ENCODE measurements around the gene HLA-A. TPM values are rescaled to one million over a fixed set of nuclear protein-coding genes. Genes with fewer than 3 reads are reported as not detected.
"Not testable (repeated sequence)": the region's sequence is repeated elsewhere in the genome, so short reads cannot be mapped to it uniquely, and the experiment has no call there.

Gene HLA-A
- total RNA-seq, 1 donor from 2014 or later = 167 TPM

GRCh38 chr6:29956518-29956917, 14.2 kb downstream of the HLA-A start:
- no peak for DNase-seq (ENCODE audit: low spot score)
- H3K27ac Mint-ChIP-seq (ENCODE audit: unreplicated experiment) = no peak overlapping the region
- peaks cover 2% of the 10 kb centered on the region for H3K27me3 Mint-ChIP-seq (ENCODE audit: unreplicated experiment)
- no peak for TF ChIP-seq CTCF (IDR thresholded peaks at IDR 0.05; ENCODE audit: unreplicated experiment)
- H3K9me3 Mint-ChIP-seq (ENCODE audit: unreplicated experiment) = no peaks in the 10 kb centered on the region
- H3K4me3 Mint-ChIP-seq (ENCODE audit: unreplicated experiment) = no peak overlapping the region
- H3K36me3 Mint-ChIP-seq (ENCODE audit: low read depth, unreplicated experiment) = peaks cover 9% of the 10 kb centered on the region
- H3K4me1 Mint-ChIP-seq (ENCODE audit: unreplicated experiment) = no peaks in the 10 kb centered on the region

GRCh38 chr6:29958046-29958445, 15.7 kb downstream of the HLA-A start:
- H3K27me3 Mint-ChIP-seq (ENCODE audit: unreplicated experiment) = peaks cover 2% of the 10 kb centered on the region
- H3K4me3 Mint-ChIP-seq (ENCODE audit: unreplicated experiment) = no peak overlapping the region
- no peak for DNase-seq (ENCODE audit: low spot score)
- TF ChIP-seq CTCF (IDR thresholded peaks at IDR 0.05; ENCODE audit: unreplicated experiment) = no peak
- peaks cover 13% of the 10 kb centered on the region for H3K4me1 Mint-ChIP-seq (ENCODE audit: unreplicated experiment)
- H3K36me3 Mint-ChIP-seq (ENCODE audit: low read depth, unreplicated experiment) = peaks cover 9% of the 10 kb centered on the region
- H3K9me3 Mint-ChIP-seq (ENCODE audit: unreplicated experiment) = no peaks in the 10 kb centered on the region
- no peak overlapping the region for H3K27ac Mint-ChIP-seq (ENCODE audit: unreplicated experiment)

GRCh38 chr6:29958921-29959320, 16.6 kb downstream of the HLA-A start:
- Mint-ChIP-seq H3K36me3 (ENCODE audit: low read depth, unreplicated experiment) (peaks cover 9% of the 10 kb centered on the region), H3K4me1 (ENCODE audit: unreplicated experiment) (peaks cover 20% of the 10 kb centered on the region), H3K27ac (ENCODE audit: unreplicated experiment) (no peak overlapping the region), H3K27me3 (ENCODE audit: unreplicated experiment) (peaks cover 2% of the 10 kb centered on the region), H3K9me3 (ENCODE audit: unreplicated experiment) (no peaks in the 10 kb centered on the region), H3K4me3 (ENCODE audit: unreplicated experiment) (no peak overlapping the region)
- no peak for TF ChIP-seq CTCF (IDR thresholded peaks at IDR 0.05; ENCODE audit: unreplicated experiment)
- DNase-seq (ENCODE audit: low spot score) = no peak

- no peak for DNase-seq (ENCODE audit: low spot score)
- no peaks in the 10 kb centered on the region for H3K9me3 Mint-ChIP-seq (ENCODE audit: unreplicated experiment)
- H3K36me3 Mint-ChIP-seq (ENCODE audit: low read depth, unreplicated experiment) = peaks cover 9% of the 10 kb centered on the region
- no peak overlapping the region for H3K27ac Mint-ChIP-seq (ENCODE audit: unreplicated experiment)
- peaks cover 2% of the 10 kb centered on the region for H3K27me3 Mint-ChIP-seq (ENCODE audit: unreplicated experiment)
- no peak overlapping the region for H3K4me3 Mint-ChIP-seq (ENCODE audit: unreplicated experiment)
- TF ChIP-seq CTCF (IDR thresholded peaks at IDR 0.05; ENCODE audit: unreplicated experiment) = no peak
- H3K4me1 Mint-ChIP-seq (ENCODE audit: unreplicated experiment) = peaks cover 25% of the 10 kb centered on the region
These were observed 17.1 kb downstream of the HLA-A start for GRCh38 chr6:29959467-29959866.

- no peak for TF ChIP-seq CTCF (IDR thresholded peaks at IDR 0.05; ENCODE audit: unreplicated experiment)
- DNase-seq (ENCODE audit: low spot score) = no peak
- Mint-ChIP-seq H3K27ac (ENCODE audit: unreplicated experiment) (no peak overlapping the region), H3K4me1 (ENCODE audit: unreplicated experiment) (peaks cover 50% of the 10 kb centered on the region), H3K4me3 (ENCODE audit: unreplicated experiment) (no peak overlapping the region), H3K9me3 (ENCODE audit: unreplicated experiment) (no peaks in the 10 kb centered on the region), H3K36me3 (ENCODE audit: low read depth, unreplicated experiment) (peaks cover 9% of the 10 kb centered on the region), H3K27me3 (ENCODE audit: unreplicated experiment) (peaks cover 5% of the 10 kb centered on the region)
These were observed 19.6 kb downstream of the HLA-A start for GRCh38 chr6:29961966-29962365.

- DNase-seq (ENCODE audit: low spot score); H3K36me3 Mint-ChIP-seq (ENCODE audit: low read depth, unreplicated experiment); H3K9me3 Mint-ChIP-seq (ENCODE audit: unreplicated experiment); H3K27me3 Mint-ChIP-seq (ENCODE audit: unreplicated experiment); H3K4me3 Mint-ChIP-seq (ENCODE audit: unreplicated experiment): not testable (repeated sequence)
- Mint-ChIP-seq H3K4me1 (ENCODE audit: unreplicated experiment) (peaks cover 59% of the 10 kb centered on the region), H3K27ac (ENCODE audit: unreplicated experiment) (peak overlapping the region; percentile 98)
These were observed 21.4 kb downstream of the HLA-A start for GRCh38 chr6:29963697-29964096.

All from endothelial cell (in vitro differentiated cells).